ENCODE measurements around the gene MSTO1.
A peak's percentile ranks its signal among the peaks of the same experiment; 100 is the strongest.

Gene MSTO1

GRCh38 chr1:155645648-155646047 lies 35.6 kb downstream of the MSTO1 start:
- TF ChIP-seq CTCF (conservative IDR thresholded peaks at IDR 0.05) (no peak), ZFX (IDR thresholded peaks at IDR 0.05) (no peak)
- no peak overlapping the region for H3K27ac ChIP-seq

- TF ChIP-seq CTCF (conservative IDR thresholded peaks at IDR 0.05): no peak
- no peak for TF ChIP-seq ZFX (IDR thresholded peaks at IDR 0.05)
- H3K27ac ChIP-seq: no peak overlapping the region
Observed at GRCh38 chr1:155646307-155646706, 36.3 kb downstream of the MSTO1 start.

GRCh38 chr1:155648207-155649147 lies 38.5 kb downstream of the MSTO1 start:
- TF ChIP-seq CTCF (conservative IDR thresholded peaks at IDR 0.05): peak; percentile 83
- no peak for TF ChIP-seq ZFX (IDR thresholded peaks at IDR 0.05)
- peak overlapping the region; percentile 34; the same call in 1 of the 2 replicates for H3K27ac ChIP-seq

GRCh38 chr1:155649676-155650075 lies 39.7 kb downstream of the MSTO1 start:
- no peak for TF ChIP-seq CTCF (conservative IDR thresholded peaks at IDR 0.05)
- TF ChIP-seq ZFX (IDR thresholded peaks at IDR 0.05): no peak
- H3K27ac ChIP-seq: no peak overlapping the region

GRCh38 chr1:155650231-155650757 lies 40.3 kb downstream of the MSTO1 start:
- peak overlapping the region; percentile 45; the same call in 1 of the 2 replicates for H3K27ac ChIP-seq
- TF ChIP-seq CTCF (conservative IDR thresholded peaks at IDR 0.05) (no peak), ZFX (IDR thresholded peaks at IDR 0.05) (no peak)

GRCh38 chr1:155651861-155652661 lies 42.0 kb downstream of the MSTO1 start:
- peak overlapping the region; percentile 45; the same call in 1 of the 2 replicates for H3K27ac ChIP-seq
- TF ChIP-seq CTCF (conservative IDR thresholded peaks at IDR 0.05) (no peak), ZFX (IDR thresholded peaks at IDR 0.05) (no peak)
